Uterus (tissue), 2 donors: ENCODE measurements around the gene EVL.

ENCODE experiments used
- CTCF ChIP-seq, 4 experiments: fragments of 200-600 bp in 2 of 4; fragments of 450-650 bp in 2 of 4; sonication (generic) in 2 of 4; IDR thresholded peaks; one replicate each; pipeline ENCODE4 v1.5.1; 2016 to 2019; ENCODE audit warnings: antibody characterized with exemption in 4 of 4, mild to moderate bottlenecking in 2 of 4, moderate library complexity in 1 of 4
- POLR2A ChIP-seq, 2 donors: fragments of 450-650 bp; IDR thresholded peaks; one replicate each; pipeline ENCODE4 v1.6.1; 2016; ENCODE audit warnings: antibody characterized with exemption in 2 of 2, mild to moderate bottlenecking in 1 of 2, moderate library complexity in 1 of 2

GRCh38 chr14:100144645-100144995, 79.4 kb downstream of the EVL start:
- TF ChIP-seq CTCF (IDR thresholded peaks at IDR 0.05) (no peak), POLR2A (IDR thresholded peaks at IDR 0.05) (no peak)
